H1 (cell line): ENCODE results near the gene CDC42. TPM values are rescaled to one million over a fixed set of nuclear protein-coding genes. Genes with fewer than 3 reads are reported as not detected.

Experiments
- CTCF ChIA-PET: fragments of 300-600 bp; sonication (Branson Sonifier 250); formaldehyde crosslinking; loops from one replicate; lab custom pipeline; 2021; ENCODE audit not compliant: partially characterized antibody; lab: Charles Lee
- POLR2A ChIA-PET: fragments of 300-600 bp; sonication (Branson Sonifier 250); formaldehyde crosslinking; loops from one replicate; lab custom pipeline; 2021; ENCODE audit warnings: inconsistent platforms; ENCODE audit not compliant: partially characterized antibody; lab: Charles Lee
- DNase-seq, 2 experiments: peaks; one replicate each; pipeline versions ENCODE4 v3.0.0 to v3.0.0-alpha.2; 2010 to 2022; ENCODE audit warnings: low spot score in 2 of 2, low read depth in 1 of 2, mixed read lengths in 1 of 2
- FAIRE-seq: peaks from 2 replicates; lab custom pipeline; 2011; peaks lifted over from hg19 to GRCh38; lab: Jason Lieb, UNC
- H2AFZ ChIP-seq: 2 replicates; pipeline ENCODE4 v1.8.1; 2012; ENCODE audit warnings: low read length, inconsistent platforms
- H2AK5ac ChIP-seq: 2 replicates; pipeline ENCODE4 v1.6.1; 2013; ENCODE audit warnings: low read depth, low read length
- H2BK120ac ChIP-seq: replicated peaks from 2 replicates; pipeline ENCODE3; 2013; ENCODE audit warnings: low read depth, low read length, inconsistent platforms
- H2BK12ac ChIP-seq: 2 replicates; pipeline ENCODE4 v1.6.1; 2013; ENCODE audit warnings: low read depth, low read length
- H2BK15ac ChIP-seq: 2 replicates; pipeline ENCODE4 v1.6.1; 2013; ENCODE audit warnings: low read length
- H2BK20ac ChIP-seq: 2 replicates; pipeline ENCODE4 v1.6.1; 2013; ENCODE audit warnings: low read length
- H2BK5ac ChIP-seq: 2 replicates; pipeline ENCODE4 v1.6.1; 2013; ENCODE audit warnings: low read depth, low read length
- H3K14ac ChIP-seq: 2 replicates; pipeline ENCODE4 v1.6.1; 2013; ENCODE audit warnings: inconsistent platforms; ENCODE audit not compliant: insufficient read length
- H3K18ac ChIP-seq: 2 replicates; pipeline ENCODE4 v1.6.1; 2013; ENCODE audit warnings: low read length; ENCODE audit errors: extremely low read depth
- H3K23ac ChIP-seq: 2 replicates; pipeline ENCODE4 v1.6.1; 2013; ENCODE audit warnings: inconsistent platforms; ENCODE audit not compliant: insufficient read length
- H3K23me2 ChIP-seq: 2 replicates; pipeline ENCODE4 v1.6.1; 2013; ENCODE audit warnings: low read depth, low read length
- H3K27ac ChIP-seq: 2 replicates; pipeline ENCODE4 v1.6.1; 2011; ENCODE audit warnings: low read depth, low read length, inconsistent platforms
- H3K27me3 ChIP-seq, 4 experiments: replicated peaks in 1 of 4; 1 replicate in 1 of 4; 2 replicates in 3 of 4; pipeline versions ENCODE4 v1.6.1 to v1.8.1; 2011 to 2013; ENCODE audit warnings: low read length in 3 of 4, mild to moderate bottlenecking in 3 of 4, inconsistent platforms in 2 of 4, mixed read lengths in 2 of 4, moderate library complexity in 1 of 4; ENCODE audit not compliant: control insufficient read depth in 3 of 4, insufficient read depth in 3 of 4; ENCODE audit errors: extremely low read depth in 1 of 4
- H3K36me3 ChIP-seq, 4 experiments: 2 replicates each; pipeline versions ENCODE4 v1.6.1 to v1.8.1; 2011 to 2013; ENCODE audit warnings: mild to moderate bottlenecking in 4 of 4, low read length in 3 of 4, moderate library complexity in 2 of 4, control low read depth in 1 of 4, inconsistent platforms in 1 of 4; ENCODE audit not compliant: insufficient read depth in 4 of 4, control insufficient read depth in 2 of 4
- H3K4ac ChIP-seq: replicated peaks from 2 replicates; pipeline ENCODE3; 2013; ENCODE audit warnings: low read length, low read depth, mixed read lengths, inconsistent platforms; ENCODE audit not compliant: insufficient read length
- H3K4me1 ChIP-seq, 4 experiments: replicated peaks in 1 of 4; 1 replicate in 1 of 4; 2 replicates in 3 of 4; pipeline versions ENCODE4 v1.6.1 to v1.8.1; 2011 to 2013; ENCODE audit warnings: low read length in 3 of 4, inconsistent platforms in 2 of 4, mixed read lengths in 1 of 4; ENCODE audit not compliant: insufficient read depth in 4 of 4, control insufficient read depth in 3 of 4
- H3K4me2 ChIP-seq, 2 experiments: 2 replicates each; pipeline versions ENCODE4 v1.6.1 to v1.8.1; 2011 to 2013; ENCODE audit warnings: low read depth in 2 of 2, low read length in 2 of 2, control low read depth in 1 of 2, inconsistent platforms in 1 of 2, mild to moderate bottlenecking in 1 of 2; ENCODE audit not compliant: insufficient read depth in 1 of 2
- H3K4me3 ChIP-seq, 4 experiments: fragments of 200-600, 300-600 bp in 1 of 4; sonication (generic), shearing (Covaris generic), sonication (Bioruptor Twin) in 1 of 4; 2 replicates each; pipeline versions ENCODE4 v1.5.1 to v1.8.1; 2011 to 2016; ENCODE audit warnings: low read length in 4 of 4, low read depth in 3 of 4, control low read depth in 2 of 4, inconsistent platforms in 2 of 4, mild to moderate bottlenecking in 2 of 4, mixed read lengths in 1 of 4, moderate library complexity in 1 of 4; ENCODE audit not compliant: insufficient read depth in 2 of 4; ENCODE audit errors: extremely low read depth in 1 of 4
- H3K56ac ChIP-seq: replicated peaks from 2 replicates; pipeline ENCODE3; 2013; ENCODE audit warnings: low read depth, mild to moderate bottlenecking, mixed read lengths, low read length, inconsistent platforms; ENCODE audit not compliant: insufficient read length
- H3K79me1 ChIP-seq: 2 replicates; pipeline ENCODE4 v1.6.1; 2013; ENCODE audit warnings: low read depth, low read length, control low read depth
- H3K79me2 ChIP-seq, 2 experiments: 2 replicates each; pipeline versions ENCODE4 v1.6.1 to v1.8.1; 2012 to 2013; ENCODE audit warnings: low read length in 2 of 2, mild to moderate bottlenecking in 2 of 2, inconsistent platforms in 1 of 2; ENCODE audit not compliant: insufficient read depth in 2 of 2, control insufficient read depth in 1 of 2
- H3K9ac ChIP-seq, 4 experiments: replicated peaks in 1 of 4; 1 replicate in 1 of 4; 2 replicates in 3 of 4; pipeline versions ENCODE4 v1.6.1 to v1.8.1; 2011 to 2013; ENCODE audit warnings: low read depth in 3 of 4, low read length in 3 of 4, control low read depth in 2 of 4, mild to moderate bottlenecking in 2 of 4, moderate library complexity in 2 of 4, inconsistent platforms in 1 of 4; ENCODE audit errors: extremely low read depth in 1 of 4
- H3K9me3 ChIP-seq, 2 experiments: 2 replicates each; pipeline versions ENCODE4 v1.6.1 to v1.8.1; 2012 to 2013; ENCODE audit warnings: mild to moderate bottlenecking in 2 of 2, moderate library complexity in 2 of 2, control low read depth in 1 of 2, inconsistent platforms in 1 of 2, low read depth in 1 of 2, low read length in 1 of 2, mixed read lengths in 1 of 2; ENCODE audit not compliant: insufficient read depth in 2 of 2
- H4K20me1 ChIP-seq, 2 experiments: replicated peaks in 1 of 2; 2 replicates each; pipeline versions ENCODE3 to v1.8.1; 2011 to 2013; ENCODE audit warnings: inconsistent platforms in 2 of 2, low read length in 2 of 2, mild to moderate bottlenecking in 1 of 2; ENCODE audit not compliant: insufficient read depth in 2 of 2, control insufficient read depth in 1 of 2
- H4K5ac ChIP-seq: 2 replicates; pipeline ENCODE4 v1.6.1; 2013; ENCODE audit warnings: low read length, low read depth, mixed read lengths, inconsistent platforms; ENCODE audit not compliant: insufficient read length
- H4K8ac ChIP-seq: 2 replicates; pipeline ENCODE4 v1.8.0; 2013; ENCODE audit warnings: mild to moderate bottlenecking, moderate library complexity, low read length, inconsistent platforms; ENCODE audit not compliant: insufficient read depth; ENCODE audit errors: extremely low read depth
- H4K91ac ChIP-seq: replicated peaks from 2 replicates; pipeline ENCODE3; 2013; ENCODE audit warnings: low read length, mixed read lengths, inconsistent platforms; ENCODE audit not compliant: insufficient read length
- BRCA1 ChIP-seq: IDR thresholded peaks from 2 replicates; pipeline ENCODE4 v1.6.1; 2012; ENCODE audit warnings: low read depth, low read length, improper control_type of control experiment
- EGR1 ChIP-seq: IDR thresholded peaks from 2 replicates; pipeline ENCODE4 v1.6.1; 2011; ENCODE audit warnings: low read depth, low read length, borderline replicate concordance
- JUN ChIP-seq: IDR thresholded peaks from 2 replicates; pipeline ENCODE4 v1.6.1; 2011; ENCODE audit warnings: low read depth, mild to moderate bottlenecking, improper control_type of control experiment, low read length
- SAP30 ChIP-seq: fragments of 300-600 bp; sonication (generic); IDR thresholded peaks from 2 replicates; pipeline ENCODE4 v1.7.1; 2012; ENCODE audit warnings: low read length, moderate library complexity, mild to moderate bottlenecking, inconsistent platforms; ENCODE audit not compliant: insufficient read depth, insufficient replicate concordance
- SIN3A ChIP-seq, 2 experiments: IDR thresholded peaks in 1 of 2; conservative IDR thresholded peaks in 1 of 2; 2 replicates each; pipeline ENCODE4 v1.6.1; 2011 to 2012; ENCODE audit warnings: low read length in 2 of 2, improper control_type of control experiment in 1 of 2, low read depth in 1 of 2, mild to moderate bottlenecking in 1 of 2
- SP2 ChIP-seq: IDR thresholded peaks from 2 replicates; pipeline ENCODE4 v1.6.1; 2012; ENCODE audit warnings: mild to moderate bottlenecking, low read length, inconsistent platforms
- SP4 ChIP-seq: IDR thresholded peaks from 2 replicates; pipeline ENCODE4 v1.6.1; 2012; ENCODE audit warnings: low read length, inconsistent platforms
- TAF7 ChIP-seq: optimal IDR thresholded peaks from 2 replicates; pipeline ENCODE3; 2011; ENCODE audit warnings: low read depth, mild to moderate bottlenecking, inconsistent platforms, low read length, moderate library complexity, borderline replicate concordance
- YY1 ChIP-seq: IDR thresholded peaks from 2 replicates; pipeline ENCODE4 v1.6.1; 2011; ENCODE audit warnings: low read depth, mild to moderate bottlenecking, low read length
- WGBS, 2 experiments: shearing (Covaris generic) in 1 of 2; methylation state at CpG; one replicate each; pipeline versions ENCODE4 v1.1.6 to v1.1.7; 2013 to 2015; ENCODE audit warnings: low lambda C conversion rate in 2 of 2, mixed read lengths in 2 of 2, inconsistent platforms in 1 of 2, low coverage in 1 of 2, missing lambda C conversion rate in 1 of 2; ENCODE audit not compliant: insufficient replicate concordance in 2 of 2, insufficient coverage in 1 of 2, insufficient read length in 1 of 2; ENCODE audit errors: extremely low coverage in 1 of 2, missing lambda C conversion rate in 1 of 2; 5-methylcytosine and 5-hydroxymethylcytosine counted together
- polyA plus RNA-seq, 7 experiments: library from polyadenylated mRNA; depleted of rRNA in 3 of 7; stranded (reverse) in 5 of 7; unstranded in 2 of 7; fragments of >200 nt in 5 of 7; fragments of 200-250 nt in 2 of 7; gene quantifications; 1 replicate in 5 of 7; 2 replicates in 1 of 7; 4 replicates in 1 of 7; pipeline versions ENCODE4 v1.2.1 to v1.2.3, GENCODE V29; 2011 to 2013; ENCODE audit warnings: missing spikeins in 2 of 7, mixed read lengths in 2 of 7
- total RNA-seq: library from RNA; stranded (reverse); fragmentation: NEBNext Ultra II Directional; extraction: Animal tissue kit (Norgen Biotek cat#: 25700); gene quantifications from 2 replicates; pipeline ENCODE4 v1.2.1, GENCODE V29; 2021
- TF ChIP-seq, protein P1 (sequence below): IDR thresholded peaks from 2 replicates; pipeline ENCODE4 v1.6.1; 2011; ENCODE audit warnings: low read depth, mild to moderate bottlenecking, low read length; ENCODE audit not compliant: insufficient read depth
- TF ChIP-seq, protein P2 (sequence below): IDR thresholded peaks from 2 replicates; pipeline ENCODE4 v1.6.1; 2012; ENCODE audit warnings: inconsistent platforms
- TF ChIP-seq, protein P3 (sequence below): IDR thresholded peaks from 2 replicates; pipeline ENCODE4 v1.6.1; 2011; ENCODE audit warnings: low read length, improper control_type of control experiment

CDC42 gene
- total and polyA plus RNA-seq, 2 of the 8 experiments (the other 6 are each of a cell fraction or from before 2014, with no cell fraction given) = 110 to 179 TPM

DNA sequence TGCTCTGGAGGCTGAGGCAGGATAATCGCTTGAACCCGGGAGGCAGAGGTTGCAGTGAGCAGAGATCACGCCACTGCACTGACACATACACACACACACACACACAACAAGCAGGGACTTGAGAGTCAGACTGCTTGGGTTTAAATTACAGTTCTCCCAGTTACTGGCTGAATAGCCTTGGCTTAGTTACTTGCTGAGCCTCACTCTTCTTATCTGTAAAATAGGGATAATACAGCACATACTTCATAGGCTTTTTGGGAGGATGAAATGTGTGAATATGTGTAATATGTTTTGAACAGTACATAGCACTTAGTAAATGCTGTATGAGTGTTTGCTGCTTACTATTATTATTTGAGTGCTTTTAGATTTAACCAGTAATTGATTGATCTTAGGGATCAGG, 23.8 kb downstream of the CDC42 start:
- no peak overlapping the region for H2BK5ac ChIP-seq
- peaks cover 0 to 8% (median under 1%) of the 10 kb centered on the region in 4 experiments; a peak in 3 of 8 replicates for H3K36me3 ChIP-seq
- POLR2A ChIA-PET = no interaction called here
- peaks cover 0 to 8% (median 1%) of the 10 kb centered on the region in 4 experiments; a peak in 5 of 7 replicates for H3K4me1 ChIP-seq
- peaks cover 8 to 15% of the 10 kb centered on the region in 2 experiments for H4K20me1 ChIP-seq
- H2BK120ac ChIP-seq = no peak overlapping the region
- no peak overlapping the region for H3K23ac ChIP-seq
- H3K4me3 ChIP-seq = no peak overlapping the region
- CTCF ChIA-PET = interaction anchor here (0.8 kb wide), 1 partner anchor 10 kb away, joined by 3 read pairs; no protein-coding TSS in a partner anchor
- H3K9me3 ChIP-seq = no peaks in the 10 kb centered on the region
- H4K5ac ChIP-seq = no peak overlapping the region
- peaks cover 14 to 86% of the 10 kb centered on the region in 2 experiments for H3K79me2 ChIP-seq
- H2BK15ac ChIP-seq = no peak overlapping the region
- WGBS, 2 experiments = 85% methylated on average over 3 of the region's 3 CpGs; no CpG with 5 or more reads in 1 of the 2 experiments
- no peak overlapping the region for H3K14ac ChIP-seq
- 0 out of 2 replicates have a peak, but pooled peaks cover under 1% of the 10 kb centered on the region for H3K79me1 ChIP-seq
- DNase-seq = no peak
- no peaks in the 10 kb centered on the region for H3K27me3 ChIP-seq
- no peak overlapping the region for H4K8ac ChIP-seq
- no peak overlapping the region for H2BK20ac ChIP-seq
- H2BK12ac ChIP-seq = no peak overlapping the region
- no peak overlapping the region for H3K4me2 ChIP-seq
- H2AFZ ChIP-seq = no peak overlapping the region
- no peaks in the 10 kb centered on the region for H3K23me2 ChIP-seq
- H3K27ac ChIP-seq = no peak overlapping the region
- no peak overlapping the region for H3K56ac ChIP-seq
- FAIRE-seq = no peak
- H3K9ac ChIP-seq = no peak overlapping the region
- no peak overlapping the region for H3K18ac ChIP-seq
- no peak overlapping the region for H4K91ac ChIP-seq
- no peak overlapping the region for H2AK5ac ChIP-seq
- H3K4ac ChIP-seq = no peak overlapping the region
- TF ChIP-seq, protein P1, sequence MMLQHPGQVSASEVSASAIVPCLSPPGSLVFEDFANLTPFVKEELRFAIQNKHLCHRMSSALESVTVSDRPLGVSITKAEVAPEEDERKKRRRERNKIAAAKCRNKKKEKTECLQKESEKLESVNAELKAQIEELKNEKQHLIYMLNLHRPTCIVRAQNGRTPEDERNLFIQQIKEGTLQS = no peak
- no peak for TF ChIP-seq TAF7
- TF ChIP-seq SAP30 = no peak
- TF ChIP-seq SIN3A (conservative IDR thresholded peaks at IDR 0.05 in 1 of 2, IDR thresholded peaks at IDR 0.05 in 1 of 2; ENCODE audit: low read depth in 1 of 2, low read length in 2 of 2) = no peak
- no peak for TF ChIP-seq SP2
- TF ChIP-seq, protein P2, sequence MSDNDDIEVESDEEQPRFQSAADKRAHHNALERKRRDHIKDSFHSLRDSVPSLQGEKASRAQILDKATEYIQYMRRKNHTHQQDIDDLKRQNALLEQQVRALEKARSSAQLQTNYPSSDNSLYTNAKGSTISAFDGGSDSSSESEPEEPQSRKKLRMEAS = no peak
- TF ChIP-seq YY1 = no peak
- TF ChIP-seq, protein P3, sequence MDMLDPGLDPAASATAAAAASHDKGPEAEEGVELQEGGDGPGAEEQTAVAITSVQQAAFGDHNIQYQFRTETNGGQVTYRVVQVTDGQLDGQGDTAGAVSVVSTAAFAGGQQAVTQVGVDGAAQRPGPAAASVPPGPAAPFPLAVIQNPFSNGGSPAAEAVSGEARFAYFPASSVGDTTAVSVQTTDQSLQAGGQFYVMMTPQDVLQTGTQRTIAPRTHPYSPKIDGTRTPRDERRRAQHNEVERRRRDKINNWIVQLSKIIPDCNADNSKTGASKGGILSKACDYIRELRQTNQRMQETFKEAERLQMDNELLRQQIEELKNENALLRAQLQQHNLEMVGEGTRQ = no peak
- TF ChIP-seq SP4 = no peak
- no peak for TF ChIP-seq JUN
- TF ChIP-seq BRCA1 = no peak
- no peak for TF ChIP-seq EGR1
